MM.1S (cell line): ENCODE measurements around the gene CTRB2.
"Not testable (repeated sequence)": the region's sequence is repeated elsewhere in the genome, so short reads cannot be mapped to it uniquely, and the experiment has no call there.

ENCODE experiments used
- DNase-seq: peaks from one replicate; pipeline ENCODE4 v3.0.0-alpha.2; 2015
- H2AFZ ChIP-seq: fragments of 300-600 bp; sonication (generic); 2 replicates; pipeline ENCODE4 v1.6.0; 2016; ENCODE audit warnings: antibody characterized with exemption, low read length
- H3F3A ChIP-seq: fragments of 300-600 bp; sonication (generic); 2 replicates; pipeline ENCODE4 v1.6.1; 2016; ENCODE audit warnings: mild to moderate bottlenecking, antibody characterized with exemption, low read length, moderate library complexity, mixed read lengths; ENCODE audit not compliant: insufficient read depth
- H3K27ac ChIP-seq: fragments of 300-600 bp; sonication (generic); 2 replicates; pipeline ENCODE4 v1.5.1; 2016; ENCODE audit warnings: mild to moderate bottlenecking, low read length
- H3K27me3 ChIP-seq: fragments of 300-600 bp; sonication (generic); replicated peaks from 2 replicates; pipeline ENCODE4 v1.6.0; 2016; ENCODE audit warnings: low read length; ENCODE audit not compliant: insufficient read depth
- H3K36me3 ChIP-seq: fragments of 300-600 bp; sonication (generic); replicated peaks from 2 replicates; pipeline ENCODE4 v1.6.1; 2016; ENCODE audit warnings: mild to moderate bottlenecking, low read length, mixed read lengths; ENCODE audit not compliant: insufficient read depth
- H3K4me1 ChIP-seq: fragments of 300-600 bp; sonication (generic); 2 replicates; pipeline ENCODE4 v1.6.1; 2016; ENCODE audit warnings: low read length, mixed read lengths
- H3K4me2 ChIP-seq: fragments of 300-600 bp; sonication (generic); 2 replicates; pipeline ENCODE4 v1.6.0; 2016; ENCODE audit warnings: low read depth, low read length
- H3K4me3 ChIP-seq: fragments of 300-600 bp; sonication (generic); 2 replicates; pipeline ENCODE4 v1.5.1; 2016; ENCODE audit warnings: low read length, mixed read lengths
- H3K79me2 ChIP-seq: fragments of 300-600 bp; sonication (generic); 2 replicates; pipeline ENCODE4 v1.6.1; 2016; ENCODE audit warnings: mixed run types, low read length, mixed read lengths
- H3K9ac ChIP-seq: fragments of 300-600 bp; sonication (generic); 2 replicates; pipeline ENCODE4 v1.6.1; 2016; ENCODE audit warnings: low read length, mixed read lengths
- H3K9me2 ChIP-seq: fragments of 300-600 bp; sonication (generic); replicated peaks from 2 replicates; pipeline ENCODE4 v1.6.1; 2016; ENCODE audit warnings: mild to moderate bottlenecking, low read length, mixed read lengths; ENCODE audit not compliant: insufficient read depth
- H3K9me3 ChIP-seq: fragments of 300-600 bp; sonication (generic); replicated peaks from 2 replicates; pipeline ENCODE4 v1.6.1; 2016; ENCODE audit warnings: mild to moderate bottlenecking, low read length, mixed read lengths; ENCODE audit not compliant: insufficient read depth
- H4K20me1 ChIP-seq: fragments of 300-600 bp; sonication (generic); 2 replicates; pipeline ENCODE4 v1.6.1; 2016; ENCODE audit warnings: mild to moderate bottlenecking, low read length, moderate library complexity, mixed read lengths; ENCODE audit not compliant: insufficient read depth
- CTCF ChIP-seq: fragments of 300-600 bp; sonication (generic); IDR thresholded peaks from 2 replicates; pipeline ENCODE4 v1.5.1; 2016; ENCODE audit warnings: antibody characterized with exemption, low read length, mixed read lengths
- EZH2 ChIP-seq: fragments of 300-600 bp; sonication (generic); optimal IDR thresholded peaks from 2 replicates; pipeline ENCODE3; 2017; ENCODE audit warnings: low read depth, mild to moderate bottlenecking, antibody characterized with exemption, low read length, mixed read lengths
- EZH2phosphoT487 ChIP-seq: fragments of 300-600 bp; sonication (generic); IDR thresholded peaks from 2 replicates; pipeline ENCODE4 v1.6.1; 2018; ENCODE audit warnings: antibody characterized with exemption, low read length

Gene CTRB2

GRCh38 chr16:75208861-75209505 is 2.0 kb upstream of the CTRB2 start:
- Histone ChIP-seq H3F3A (no peaks in the 10 kb centered on the region), H3K9me2 (no peaks in the 10 kb centered on the region), H3K27me3 (no peaks in the 10 kb centered on the region), H3K4me1 (no peaks in the 10 kb centered on the region), H3K27ac (no peak overlapping the region), H2AFZ (no peak overlapping the region), H3K36me3 (no peaks in the 10 kb centered on the region), H4K20me1 (no peaks in the 10 kb centered on the region), H3K4me3 (no peak overlapping the region), H3K4me2 (no peak overlapping the region), H3K79me2 (no peaks in the 10 kb centered on the region), H3K9me3 (no peaks in the 10 kb centered on the region), H3K9ac (no peak overlapping the region)
- TF ChIP-seq CTCF (no peak), EZH2 (no peak), EZH2phosphoT487 (no peak)
- no peak for DNase-seq

- no peak overlapping the region for H3K9ac ChIP-seq
- H3K79me2 ChIP-seq, result no peaks in the 10 kb centered on the region
- no peak overlapping the region for H2AFZ ChIP-seq
- H3K4me2 ChIP-seq, result no peak overlapping the region
- no peaks in the 10 kb centered on the region for H3F3A ChIP-seq
- H4K20me1 ChIP-seq, result no peaks in the 10 kb centered on the region
- no peak for DNase-seq
- H3K9me2 ChIP-seq, result no peaks in the 10 kb centered on the region
- no peak overlapping the region for H3K4me3 ChIP-seq
- TF ChIP-seq EZH2, result no peak
- no peak for TF ChIP-seq CTCF
- no peak for TF ChIP-seq EZH2phosphoT487
- no peaks in the 10 kb centered on the region for H3K36me3 ChIP-seq
- no peaks in the 10 kb centered on the region for H3K4me1 ChIP-seq
- H3K27ac ChIP-seq, result no peak overlapping the region
- no peaks in the 10 kb centered on the region for H3K27me3 ChIP-seq
- H3K9me3 ChIP-seq, result no peaks in the 10 kb centered on the region
These were observed 1.4 kb upstream of the CTRB2 start for GRCh38 chr16:75208242-75208825.

DNA sequence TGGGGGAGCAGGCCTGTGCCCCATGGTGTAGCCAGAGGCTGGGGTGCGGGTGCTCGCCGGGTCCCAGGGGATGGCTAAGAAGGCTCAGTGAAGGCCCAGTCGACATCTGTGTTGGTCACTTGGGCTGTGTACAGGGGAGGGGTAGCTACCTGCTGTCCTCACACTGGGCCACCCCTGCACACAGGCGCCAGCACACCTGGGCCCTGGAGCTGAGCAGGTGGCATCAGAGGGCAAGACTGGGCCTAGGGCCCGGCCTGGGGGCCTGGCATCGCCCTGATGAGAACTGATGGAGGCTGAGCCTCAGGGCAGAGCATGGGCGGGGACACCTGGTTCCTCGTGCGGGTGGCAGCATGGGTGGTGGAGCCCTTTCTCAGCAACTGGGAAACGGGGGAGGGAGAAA is 870 bp upstream of the CTRB2 start:
- H3K36me3 ChIP-seq, result no peaks in the 10 kb centered on the region
- no peak for TF ChIP-seq EZH2phosphoT487
- no peak for TF ChIP-seq CTCF
- no peak for TF ChIP-seq EZH2
- no peak overlapping the region for H2AFZ ChIP-seq
- H3K9me3 ChIP-seq, result no peaks in the 10 kb centered on the region
- H3K27me3 ChIP-seq, result no peaks in the 10 kb centered on the region
- H3K9ac ChIP-seq, result no peak overlapping the region
- no peaks in the 10 kb centered on the region for H3K9me2 ChIP-seq
- no peak overlapping the region for H3K27ac ChIP-seq
- no peak for DNase-seq
- H3K4me1 ChIP-seq, result no peaks in the 10 kb centered on the region
- H4K20me1 ChIP-seq, result no peaks in the 10 kb centered on the region
- H3K4me3 ChIP-seq, result no peak overlapping the region
- no peak overlapping the region for H3K4me2 ChIP-seq
- no peaks in the 10 kb centered on the region for H3F3A ChIP-seq
- no peaks in the 10 kb centered on the region for H3K79me2 ChIP-seq

DNA sequence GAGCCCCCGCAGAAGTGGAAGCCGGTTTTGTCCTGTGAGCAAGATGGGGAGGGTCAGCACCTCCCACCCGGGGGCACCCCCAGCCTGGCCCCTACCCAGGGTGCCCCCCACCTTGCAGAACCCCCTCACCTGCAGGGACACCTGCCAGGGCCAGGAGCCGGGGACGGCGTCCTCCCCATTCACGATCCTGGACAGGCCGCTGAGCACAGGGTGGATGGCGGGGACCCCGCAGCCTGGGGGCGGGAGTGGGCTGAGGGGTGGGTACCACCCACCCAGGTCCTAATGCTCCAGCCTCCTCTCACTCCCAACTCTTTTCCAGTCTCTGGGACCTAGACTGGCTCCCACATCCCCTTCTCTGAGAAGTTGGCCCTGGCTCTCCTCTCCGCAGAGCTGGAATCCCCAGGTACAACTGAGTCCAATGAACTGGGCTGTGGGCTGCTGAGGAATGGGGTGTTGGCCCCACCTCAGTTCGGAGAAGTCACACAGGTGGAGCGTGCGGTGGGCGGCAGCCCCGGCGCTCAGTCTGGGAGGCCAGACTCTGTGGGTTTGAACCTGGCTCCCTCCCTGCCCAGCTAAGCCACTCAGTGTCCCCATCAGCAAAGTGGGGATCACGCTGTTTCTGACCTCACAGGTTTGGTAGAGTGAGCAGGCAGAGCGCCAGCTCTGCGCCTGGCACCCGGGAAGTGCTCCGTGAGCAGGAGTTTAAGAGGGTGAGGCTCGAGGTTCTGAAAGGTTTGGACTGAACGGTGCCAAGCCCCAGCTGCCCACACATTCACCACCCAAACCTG is 806 bp downstream of the CTRB2 start:
- H3K4me2 ChIP-seq, H3K27me3 ChIP-seq, H3K9ac ChIP-seq, H3K36me3 ChIP-seq, H3K79me2 ChIP-seq, DNase-seq, H3K9me2 ChIP-seq, H3K9me3 ChIP-seq, H3K4me1 ChIP-seq, H4K20me1 ChIP-seq, H3K27ac ChIP-seq, H2AFZ ChIP-seq, H3K4me3 ChIP-seq, H3F3A ChIP-seq: not testable (repeated sequence)

- H3K9ac ChIP-seq, H3K4me3 ChIP-seq, H2AFZ ChIP-seq, DNase-seq, H3K4me1 ChIP-seq, H3K36me3 ChIP-seq, H3K9me3 ChIP-seq, H3K27ac ChIP-seq, H3K4me2 ChIP-seq, H3K9me2 ChIP-seq, H4K20me1 ChIP-seq, H3K27me3 ChIP-seq, H3F3A ChIP-seq, H3K79me2 ChIP-seq: not testable (repeated sequence)
These were observed 1.5 kb downstream of the CTRB2 start for GRCh38 chr16:75205438-75205837.
